Measurements from ENCODE around the gene GFER.

DNA sequence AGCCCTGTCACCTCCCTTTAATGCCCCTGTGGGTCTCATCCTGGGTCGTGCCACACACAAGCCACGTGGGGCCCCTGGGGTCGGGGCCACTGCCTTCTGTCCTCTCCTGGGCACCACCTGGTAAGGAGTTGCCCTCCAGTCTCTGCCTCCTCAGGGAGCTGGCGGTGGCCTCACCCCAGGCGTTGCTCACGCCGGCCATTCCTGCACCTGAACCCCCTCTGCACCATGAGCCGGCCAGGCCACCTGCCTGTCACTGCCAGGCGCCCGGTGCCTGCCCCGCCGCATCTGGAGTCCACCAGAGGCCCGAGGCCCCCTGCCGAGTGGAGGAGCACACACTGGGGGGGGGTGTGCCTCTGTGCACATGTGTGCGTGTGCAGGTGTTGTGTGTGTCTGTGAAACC, 53.1 kb downstream of the GFER start:
- TF ChIP-seq POLR2A (IDR thresholded peaks at IDR 0.05) (no peak), CTCF (IDR thresholded peaks at IDR 0.05) (no peak)
